Activated CD8-positive, alpha-beta memory T cell treated with anti-CD3 and anti-CD28 coated beads, Interleukin-2, amount 50 U/mL, for 48 hours (primary cell): ENCODE data around the gene KIF23.

ENCODE experiments used
- DNase-seq: peaks from one replicate; pipeline ENCODE4 v3.0.0-alpha.2; 2020

KIF23 gene

GRCh38 chr15:69395460-69395859 is 18.7 kb upstream of the KIF23 start:
- peak; percentile 42 for DNase-seq

DNA sequence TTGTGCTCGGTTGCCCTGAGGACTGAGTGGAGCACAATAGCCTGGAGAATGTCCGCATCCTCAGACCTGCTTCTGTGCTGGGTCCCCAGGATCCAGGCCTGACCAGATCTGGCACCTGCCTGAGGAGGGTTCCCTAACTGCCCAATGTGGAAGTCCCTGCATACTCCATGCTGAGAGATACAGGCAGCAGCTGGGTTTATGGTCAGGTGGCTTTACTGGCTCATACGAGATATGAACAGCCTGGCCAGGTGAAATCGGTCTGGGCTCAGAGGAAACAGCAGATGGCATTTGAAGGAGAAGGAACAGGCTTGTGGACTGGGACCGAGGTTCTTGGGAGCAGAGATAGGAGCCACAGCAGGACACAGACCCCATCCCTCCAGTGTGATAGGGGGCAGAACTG is 18.2 kb upstream of the KIF23 start:
- DNase-seq, result no peak

DNA sequence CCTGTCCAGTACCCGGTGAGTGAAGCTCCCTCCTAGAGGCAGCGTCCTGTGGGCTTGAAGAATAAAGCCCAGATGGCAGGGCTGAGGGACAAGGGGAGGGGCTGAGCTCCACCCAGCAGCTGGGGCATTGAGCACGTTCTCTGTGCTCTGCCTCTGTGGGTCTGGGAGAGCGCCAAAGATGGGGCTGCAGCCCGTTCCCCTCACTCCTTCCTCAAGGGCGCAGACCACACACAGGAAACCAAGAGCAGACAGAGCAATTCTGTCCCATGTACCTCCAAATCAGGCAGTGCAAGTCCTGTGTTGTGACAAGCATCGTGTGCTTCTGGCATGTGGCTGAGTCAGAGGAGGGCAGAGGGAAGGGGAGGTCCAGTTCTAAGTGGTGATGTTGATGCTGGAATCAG is 15.7 kb upstream of the KIF23 start:
- DNase-seq, result peak; percentile 36

GRCh38 chr15:69400850-69401249 is 13.3 kb upstream of the KIF23 start:
- DNase-seq, result peak; percentile 63

- DNase-seq, result no peak
Measured at GRCh38 chr15:69402816-69403215, 11.3 kb upstream of the KIF23 start.

- no peak for DNase-seq
Measured at GRCh38 chr15:69403594-69403993, 10.6 kb upstream of the KIF23 start.

DNA sequence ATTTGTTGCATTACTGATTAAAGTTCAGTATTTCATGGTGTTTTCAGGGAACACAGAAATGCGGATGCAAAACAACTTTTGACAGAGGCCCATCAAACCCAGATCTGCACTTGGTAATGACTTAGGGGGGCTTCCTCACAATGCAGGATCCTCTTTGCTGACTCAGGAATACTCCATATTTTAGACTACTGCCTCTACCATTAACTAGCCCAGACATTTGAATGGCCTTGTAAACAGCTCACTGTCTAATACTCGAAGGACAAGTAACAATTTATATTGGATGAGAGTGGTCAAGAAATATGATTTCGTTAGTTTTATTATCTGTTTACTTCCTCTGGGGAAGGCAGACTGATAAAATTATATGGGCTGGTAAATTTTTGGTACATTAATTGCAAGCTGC is 9.0 kb upstream of the KIF23 start:
- no peak for DNase-seq

DNA sequence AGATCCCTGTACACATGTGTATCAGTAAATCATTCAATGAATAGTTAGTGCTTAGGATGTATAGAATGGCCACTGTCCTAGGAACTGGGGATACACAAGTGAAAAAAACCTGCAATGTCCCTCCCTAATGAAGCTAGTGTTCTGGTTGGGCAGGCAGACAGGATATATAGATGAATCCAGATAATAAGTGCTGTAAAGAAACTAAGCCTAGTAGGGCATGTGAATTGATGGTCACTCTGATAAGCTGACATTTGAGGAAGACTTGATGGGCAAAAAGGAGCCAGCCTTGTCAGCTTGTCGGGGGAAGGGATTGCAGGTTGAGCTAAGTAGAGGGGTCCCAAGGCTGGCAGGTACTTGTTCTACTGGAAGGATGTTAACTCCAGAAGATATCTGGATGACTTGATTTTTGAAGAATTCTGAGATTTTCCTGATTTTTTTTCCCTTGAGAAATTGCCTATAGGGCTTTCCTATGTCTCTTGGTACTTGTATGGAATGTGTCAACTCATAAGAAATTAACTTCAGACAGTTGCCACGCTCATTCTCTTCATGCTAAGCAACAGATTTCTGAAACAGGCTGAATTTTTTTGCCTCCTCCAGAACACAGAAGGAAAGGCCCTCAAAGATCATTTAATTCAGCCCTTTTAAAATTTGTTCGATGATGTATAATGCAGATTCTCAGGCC is 6.3 kb upstream of the KIF23 start:
- no peak for DNase-seq

DNA sequence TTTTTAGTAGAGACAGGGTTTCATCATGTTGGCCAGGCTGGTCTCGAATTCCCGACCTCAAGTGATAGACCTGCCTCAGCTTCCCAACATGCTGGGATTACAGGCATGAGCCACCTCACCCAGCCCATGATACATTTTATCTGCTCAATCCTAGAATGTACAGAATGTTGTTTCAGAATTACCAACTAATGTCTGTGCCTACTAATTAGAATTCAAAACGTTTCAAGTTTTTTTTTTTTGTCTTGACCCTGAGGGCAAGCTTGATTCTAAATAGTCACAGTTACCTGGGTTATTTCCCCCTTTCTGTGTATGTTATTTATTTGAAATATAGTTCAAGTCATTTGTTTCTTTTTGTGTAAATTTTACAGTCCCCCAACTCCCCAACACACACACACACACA is 5.3 kb upstream of the KIF23 start:
- DNase-seq, result no peak

GRCh38 chr15:69410248-69410874 is 3.8 kb upstream of the KIF23 start:
- DNase-seq, result peak; percentile 57

- DNase-seq, result no peak
Measured at GRCh38 chr15:69412274-69412673, 1.9 kb upstream of the KIF23 start.

DNA sequence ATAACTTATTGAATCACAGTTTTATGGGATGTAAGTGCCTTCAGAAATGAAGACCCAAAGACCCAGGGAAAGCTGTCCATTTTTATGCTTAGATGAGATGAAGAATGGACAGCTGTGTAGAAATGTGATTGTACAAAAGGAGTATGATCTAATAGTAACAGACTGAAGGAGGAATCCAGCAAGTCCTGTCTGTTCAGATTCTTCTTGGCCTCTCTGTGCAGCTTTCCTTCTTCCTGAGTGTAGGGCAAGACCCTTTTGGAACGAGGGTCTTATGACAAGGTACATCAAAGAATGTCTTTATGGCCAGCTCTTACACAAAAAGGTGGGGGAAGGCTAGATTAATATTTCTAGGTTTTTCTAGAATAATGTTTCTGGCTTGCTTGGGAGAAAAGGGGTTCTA is 1.4 kb upstream of the KIF23 start:
- no peak for DNase-seq

DNA sequence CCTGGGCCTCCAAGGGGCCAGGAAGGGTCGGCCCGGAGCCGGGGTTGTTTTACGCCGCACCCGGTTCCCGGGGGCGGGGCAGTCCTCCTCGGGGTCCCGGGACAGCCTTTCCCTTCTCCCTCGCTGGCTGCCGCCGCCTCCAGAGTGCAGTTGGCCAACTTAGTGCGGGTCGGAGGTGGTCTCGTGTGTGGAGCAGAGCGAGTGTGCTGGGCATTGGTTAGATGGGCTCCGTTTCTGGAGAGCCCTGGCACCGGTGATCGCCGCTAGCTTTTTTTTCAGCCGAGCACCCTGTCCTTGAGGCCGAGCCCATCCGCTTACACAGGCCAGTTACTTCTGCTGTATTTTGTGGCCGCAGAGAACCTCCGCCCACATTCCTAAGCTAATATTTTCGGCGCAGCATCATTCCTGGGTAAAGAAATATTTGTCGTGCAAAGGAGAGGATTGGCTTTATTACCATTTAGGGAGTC is 585 bp downstream of the KIF23 start:
- DNase-seq, result peak; percentile 69

GRCh38 chr15:69415381-69415780 is 1.2 kb downstream of the KIF23 start:
- DNase-seq, result no peak

- no peak for DNase-seq
Measured at GRCh38 chr15:69417581-69417980, 3.4 kb downstream of the KIF23 start.

- DNase-seq, result no peak
Measured at GRCh38 chr15:69421498-69421897, 7.3 kb downstream of the KIF23 start.

- no peak for DNase-seq
Measured at GRCh38 chr15:69422336-69422895, 8.3 kb downstream of the KIF23 start.

- DNase-seq, result no peak
Measured at GRCh38 chr15:69424001-69424400, 9.9 kb downstream of the KIF23 start.

DNA sequence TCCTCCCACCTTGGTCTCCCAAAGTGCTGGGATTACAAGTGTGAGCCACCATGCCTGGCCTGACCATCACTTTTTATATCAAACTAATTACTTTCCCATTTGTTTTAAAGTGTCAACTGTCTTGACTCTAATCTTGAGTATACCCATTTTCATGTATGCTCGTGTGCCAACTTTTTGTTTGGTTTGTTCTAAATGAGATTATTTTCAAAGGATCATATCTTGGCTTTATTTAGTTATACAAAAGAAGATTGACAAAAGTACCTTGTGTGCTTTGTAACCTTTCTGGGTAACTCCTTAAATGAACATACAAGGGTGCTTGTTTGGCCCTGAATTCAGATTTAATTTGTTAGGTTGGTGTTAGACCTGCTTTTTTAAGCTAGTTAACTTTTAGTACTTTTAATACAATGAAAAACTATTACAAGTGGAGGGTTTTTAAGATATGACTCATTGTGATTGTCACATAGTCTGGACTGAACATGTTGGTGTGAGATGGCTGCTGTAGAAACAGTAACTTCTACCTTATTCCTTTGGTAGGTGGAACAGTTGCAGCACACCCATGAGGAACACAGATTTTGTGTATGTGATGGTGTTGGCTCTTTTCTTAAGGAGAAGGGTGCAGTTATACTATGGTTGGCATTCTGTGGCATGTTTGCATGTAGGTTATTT is 10.7 kb downstream of the KIF23 start:
- no peak for DNase-seq

- no peak for DNase-seq
Measured at GRCh38 chr15:69433831-69434230, 19.7 kb downstream of the KIF23 start.

DNA sequence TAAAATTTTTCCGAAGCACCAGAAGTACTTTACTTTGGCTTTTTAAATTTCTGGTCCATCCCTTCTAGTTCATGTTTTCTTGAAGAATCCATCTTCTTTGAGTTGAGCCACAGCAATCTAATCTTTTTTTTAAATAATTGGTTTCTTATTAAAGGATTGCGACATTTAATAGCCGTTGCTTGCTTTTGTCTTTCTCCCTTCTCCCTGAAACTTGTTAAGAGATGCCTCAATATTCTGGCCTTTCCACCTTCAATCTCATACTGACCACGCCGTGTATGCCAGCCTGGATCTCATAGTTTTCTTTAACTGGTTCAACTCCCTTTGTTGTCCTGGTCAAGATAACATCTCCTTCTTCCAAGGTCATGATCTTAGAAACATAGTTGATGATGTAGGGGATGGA is 20.1 kb downstream of the KIF23 start:
- DNase-seq, result no peak

GRCh38 chr15:69434679-69435078 is 20.5 kb downstream of the KIF23 start:
- DNase-seq, result no peak

DNA sequence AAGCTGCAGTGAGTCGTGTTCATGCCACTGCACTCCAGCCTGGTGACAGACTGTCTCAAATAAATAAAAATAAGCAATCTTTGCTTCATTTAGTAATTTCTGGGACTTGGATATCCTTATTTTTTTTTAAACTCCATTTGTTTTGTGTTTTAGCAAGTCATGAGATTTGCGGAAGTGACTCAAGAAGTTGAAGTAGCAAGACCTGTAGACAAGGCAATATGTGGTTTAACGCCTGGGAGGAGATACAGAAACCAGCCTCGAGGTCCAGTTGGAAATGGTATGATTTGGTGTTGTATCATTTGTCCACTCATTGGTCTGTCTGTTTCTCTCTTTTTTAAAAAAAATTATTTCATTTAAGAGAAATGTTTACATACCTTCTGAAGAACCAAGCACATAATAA is 21.8 kb downstream of the KIF23 start:
- no peak for DNase-seq

GRCh38 chr15:69436951-69437350 is 22.8 kb downstream of the KIF23 start:
- no peak for DNase-seq
